Lower leg skin (tissue), 3 donors: ENCODE data around the gene MAD1L1.

Experiments used
- CTCF ChIP-seq, 3 donors: fragments of 450-650 bp; IDR thresholded peaks; one replicate each; pipeline ENCODE4 v1.5.1; 2016; ENCODE audit warnings: antibody characterized with exemption in 3 of 3, mild to moderate bottlenecking in 3 of 3, moderate library complexity in 2 of 3
- POLR2A ChIP-seq, 2 donors: fragments of 450-650 bp; IDR thresholded peaks; one replicate each; pipeline ENCODE4 v1.6.1; 2016 to 2017; ENCODE audit warnings: antibody characterized with exemption in 2 of 2, mild to moderate bottlenecking in 1 of 2, moderate library complexity in 1 of 2

GRCh38 chr7:2099048-2099957 is 133.4 kb downstream of the MAD1L1 start:
- TF ChIP-seq CTCF (IDR thresholded peaks at IDR 0.05) (no peak), POLR2A (IDR thresholded peaks at IDR 0.05) (no peak)
